Measurements from ENCODE around the gene E2F4. TPM values are rescaled to one million over a fixed set of nuclear protein-coding genes. Genes with fewer than 3 reads are reported as not detected.

The E2F4 gene
- total RNA-seq, 1 experiment from 2014 or later = 114 TPM

GRCh38 chr16:67183627-67184452 is 8.1 kb upstream of the E2F4 start, which contains the start of gene MATCAP1:
MATCAP1 (minus strand) TSS chr16:67183963; CDS start chr16:67180610, 3,353 bp downstream.
- Histone ChIP-seq H3K4me3 (replicated peaks in 1 of 2; ENCODE audit: low read depth in 1 of 2, low read length in 2 of 2) (peak within 1 kb of the TSS; percentile 68 to 71), H3K27ac (ENCODE audit: low read depth, low read length) (peak within 1 kb of the TSS; percentile 95), H3K9me3 (ENCODE audit: control insufficient read depth in 1 of 2, insufficient read depth in 1 of 2, low read depth in 1 of 2, low read length in 2 of 2) (no peaks in the 10 kb centered on the region), H3K27me3 (ENCODE audit: insufficient read depth, low read length) (no peaks in the 10 kb centered on the region), H3K9ac (ENCODE audit: low read length) (peak within 1 kb of the TSS; percentile 79), H3K4me2 (ENCODE audit: low read length) (peak within 1 kb of the TSS; percentile 82), H4K20me1 (ENCODE audit: insufficient read depth) (no peaks in the 10 kb centered on the region), H3K36me3 (ENCODE audit: control insufficient read depth in 1 of 2, insufficient read depth in 2 of 2, low read length in 2 of 2) (no peaks in the 10 kb centered on the region), H3K79me2 (ENCODE audit: insufficient read depth, low read length) (peaks cover 11% of the 10 kb centered on the region), H3K4me1 (ENCODE audit: control insufficient read depth in 1 of 2, insufficient read depth in 2 of 2, low read length in 2 of 2) (peaks cover 19 to 53% of the 10 kb centered on the region in 2 experiments), H3K9me2 (ENCODE audit: insufficient read depth) (no peaks in the 10 kb centered on the region), H2AFZ (ENCODE audit: low read depth, low read length, poor library complexity, severe bottlenecking) (no peak within 1 kb of the TSS)
- ChIA-PET CTCF (no interaction called here), RAD21 (ENCODE audit: low non-redundant PET in 1 of 2, low total read pairs in 2 of 2, uncharacterized antibody in 2 of 2, unreplicated experiment in 2 of 2) (no interaction called here), POLR2A (interaction anchor here (0.6 to 1.5 kb wide), 3 partner anchors 10 to 43 kb away, joined by 3 to 4 read pairs (median 3); partner anchors contain the start of gene TMEM208)
- BruUV-seq (replicated peaks) = no TSS peak
- intact Hi-C loops (cut with micrococcal nuclease) = no loop called here
- DNase-seq (ENCODE audit: low read depth, low spot score) (peak; percentile 96), ATAC-seq (peak; percentile 92)
- TF ChIP-seq ZBTB33 (IDR thresholded peaks at IDR 0.05; ENCODE audit: extremely low read depth, insufficient replicate concordance, low read length) (no peak), CBX3 (IDR thresholded peaks at IDR 0.05; ENCODE audit: low read depth) (no peak), TCF7L2 (IDR thresholded peaks at IDR 0.05; ENCODE audit: borderline replicate concordance, extremely low read depth, insufficient read depth, insufficient read length) (peak; percentile 24), JUND (IDR thresholded peaks at IDR 0.05) (no peak), POLR2A (IDR thresholded peaks at IDR 0.05; ENCODE audit: borderline replicate concordance, extremely low read depth, insufficient read depth, insufficient read length) (no peak), POLR2AphosphoS5 (IDR thresholded peaks at IDR 0.05; ENCODE audit: low read depth, low read length) (peak; percentile 76), RAD21 (IDR thresholded peaks at IDR 0.05; ENCODE audit: low read depth) (no peak), SRF (IDR thresholded peaks at IDR 0.05; ENCODE audit: low read depth) (no peak), SP1 (IDR thresholded peaks at IDR 0.05; ENCODE audit: low read depth) (no peak), ATF3 (IDR thresholded peaks at IDR 0.05) (no peak)

All from HCT116 (cell line).